ENCODE measurements around the gene DPEP1.
"Not testable (repeated sequence)": the region's sequence is repeated elsewhere in the genome, so short reads cannot be mapped to it uniquely, and the experiment has no call there.

DPEP1 gene

DNA sequence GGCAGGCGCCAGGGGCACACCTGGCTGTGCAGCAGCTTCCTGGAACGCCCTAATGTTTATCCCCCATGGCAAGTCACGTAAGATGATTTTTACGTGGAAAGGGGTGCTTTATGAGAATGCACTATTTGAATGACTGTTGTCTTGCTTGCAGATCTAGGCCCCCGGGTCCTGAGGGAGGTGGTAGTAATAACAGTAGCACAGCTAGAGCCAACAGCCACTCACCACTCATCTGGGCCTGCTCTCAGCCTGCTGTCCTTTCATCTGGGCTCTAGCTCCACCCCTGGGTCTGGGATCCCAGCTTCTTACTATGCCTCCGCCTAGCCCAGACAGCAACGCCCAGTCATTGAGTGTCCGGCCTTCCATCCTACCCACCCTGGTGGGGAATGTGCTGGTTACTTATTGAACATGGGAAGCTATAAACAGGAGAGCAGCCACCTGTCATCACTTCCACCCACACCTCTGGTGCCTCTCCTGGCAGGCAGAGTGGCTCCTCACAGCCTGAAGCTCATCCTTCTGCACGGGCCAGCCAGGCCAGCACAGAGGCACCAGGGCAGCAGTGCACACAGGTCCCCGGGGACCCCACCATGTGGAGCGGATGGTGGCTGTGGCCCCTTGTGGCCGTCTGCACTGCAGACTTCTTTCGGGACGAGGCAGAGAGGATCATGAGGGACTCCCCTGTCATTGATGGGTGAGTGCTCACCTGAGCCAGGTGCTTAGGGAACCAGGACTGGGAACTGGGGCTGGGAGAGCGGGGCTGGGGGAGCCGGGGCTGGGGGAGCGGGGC lies 16.6 kb downstream of the DPEP1 start:
- TF ChIP-seq, protein P1, sequence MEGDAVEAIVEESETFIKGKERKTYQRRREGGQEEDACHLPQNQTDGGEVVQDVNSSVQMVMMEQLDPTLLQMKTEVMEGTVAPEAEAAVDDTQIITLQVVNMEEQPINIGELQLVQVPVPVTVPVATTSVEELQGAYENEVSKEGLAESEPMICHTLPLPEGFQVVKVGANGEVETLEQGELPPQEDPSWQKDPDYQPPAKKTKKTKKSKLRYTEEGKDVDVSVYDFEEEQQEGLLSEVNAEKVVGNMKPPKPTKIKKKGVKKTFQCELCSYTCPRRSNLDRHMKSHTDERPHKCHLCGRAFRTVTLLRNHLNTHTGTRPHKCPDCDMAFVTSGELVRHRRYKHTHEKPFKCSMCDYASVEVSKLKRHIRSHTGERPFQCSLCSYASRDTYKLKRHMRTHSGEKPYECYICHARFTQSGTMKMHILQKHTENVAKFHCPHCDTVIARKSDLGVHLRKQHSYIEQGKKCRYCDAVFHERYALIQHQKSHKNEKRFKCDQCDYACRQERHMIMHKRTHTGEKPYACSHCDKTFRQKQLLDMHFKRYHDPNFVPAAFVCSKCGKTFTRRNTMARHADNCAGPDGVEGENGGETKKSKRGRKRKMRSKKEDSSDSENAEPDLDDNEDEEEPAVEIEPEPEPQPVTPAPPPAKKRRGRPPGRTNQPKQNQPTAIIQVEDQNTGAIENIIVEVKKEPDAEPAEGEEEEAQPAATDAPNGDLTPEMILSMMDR (IDR thresholded peaks at IDR 0.05; ENCODE audit: control insufficient read depth, extremely low read depth, insufficient read depth), result no peak
- DNase-seq (ENCODE audit: low read depth), result no peak
- no peak overlapping the region for H3K4me3 ChIP-seq (ENCODE audit: low read depth, low read length)

DNA sequence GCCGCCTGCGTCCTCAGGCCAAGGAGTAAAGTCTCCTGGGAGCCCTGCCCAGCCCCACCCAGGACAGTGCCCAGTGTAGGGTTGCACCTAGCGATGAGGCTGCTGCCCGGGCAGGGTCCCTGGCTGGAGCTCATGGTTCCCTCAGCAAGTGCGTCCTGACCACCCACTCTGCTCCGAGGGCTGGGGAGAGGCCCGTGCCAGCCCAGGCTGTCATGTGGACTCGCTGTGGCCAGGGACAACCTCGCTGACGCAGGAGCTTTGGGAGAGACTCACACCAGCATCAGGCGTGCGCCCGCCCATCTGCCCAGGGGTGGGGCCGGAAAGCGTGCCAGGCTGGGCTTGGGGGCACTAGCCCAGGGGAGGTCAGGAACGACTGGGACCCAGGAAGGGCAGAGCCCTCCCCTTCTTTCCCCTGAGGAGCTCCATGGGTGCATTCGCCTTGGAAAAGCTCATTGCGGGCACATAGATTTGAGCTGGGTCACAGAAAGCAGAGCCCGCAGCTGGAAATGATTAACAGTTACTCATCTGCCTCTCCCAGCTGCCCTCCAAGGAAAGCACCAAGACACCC lies 19.7 kb downstream of the DPEP1 start:
- H3K4me3 ChIP-seq (ENCODE audit: low read depth, low read length), result no peak overlapping the region
- DNase-seq (ENCODE audit: low read depth), result no peak
- TF ChIP-seq, protein P1 (IDR thresholded peaks at IDR 0.05; ENCODE audit: control insufficient read depth, extremely low read depth, insufficient read depth), result no peak

DNA sequence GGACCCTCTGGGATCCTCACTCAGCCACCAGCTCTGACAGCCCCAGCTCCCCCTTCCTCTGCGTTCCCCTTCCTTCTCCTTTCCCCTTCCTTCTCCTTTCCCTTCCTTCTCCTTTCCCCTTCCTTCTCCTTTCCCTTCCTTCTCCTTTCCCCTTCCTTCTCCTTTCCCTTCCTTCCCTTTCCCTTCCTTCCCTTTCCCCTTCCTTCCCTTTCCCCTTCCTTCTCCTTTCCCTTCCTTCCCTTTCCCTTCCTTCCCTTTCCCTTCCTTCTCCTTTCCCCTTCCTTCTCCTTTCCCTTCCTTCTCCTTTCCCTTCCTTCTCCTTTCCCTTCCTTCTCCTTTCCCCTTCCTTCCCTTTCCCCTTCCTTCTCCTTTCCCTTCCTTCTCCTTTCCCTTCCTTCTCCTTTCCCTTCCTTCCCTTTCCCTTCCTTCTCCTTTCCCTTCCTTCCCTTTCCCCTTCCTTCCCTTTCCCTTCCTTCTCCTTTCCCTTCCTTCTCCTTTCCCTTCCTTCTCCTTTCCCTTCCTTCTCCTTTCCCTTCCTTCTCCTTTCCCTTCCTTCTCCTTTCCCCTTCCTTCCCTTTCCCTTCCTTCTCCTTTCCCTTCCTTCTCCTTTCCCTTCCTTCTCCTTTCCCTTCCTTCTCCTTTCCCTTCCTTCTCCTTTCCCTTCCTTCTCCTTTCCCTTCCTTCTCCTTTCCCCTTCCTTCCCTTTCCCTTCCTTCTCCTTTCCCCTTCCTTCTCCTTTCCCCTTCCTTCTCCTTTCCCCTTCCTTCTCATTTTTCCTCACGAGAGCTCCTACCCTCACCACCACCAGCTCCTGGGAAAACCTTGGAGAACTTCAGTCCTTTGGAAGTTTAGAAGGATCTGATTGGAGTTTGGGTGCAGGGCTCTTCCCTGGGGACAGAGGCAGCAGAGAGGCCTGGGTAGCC lies 21.3 kb downstream of the DPEP1 start:
- not testable (repeated sequence) for H3K4me3 ChIP-seq (ENCODE audit: low read depth, low read length); DNase-seq (ENCODE audit: low read depth)

GRCh38 chr16:89636663-89637062 lies 23.2 kb downstream of the DPEP1 start:
- no peak for DNase-seq (ENCODE audit: low read depth)

GRCh38 chr16:89637379-89637778 lies 23.9 kb downstream of the DPEP1 start:
- no peak for DNase-seq (ENCODE audit: low read depth)
- TF ChIP-seq, protein P1 (IDR thresholded peaks at IDR 0.05; ENCODE audit: control insufficient read depth, extremely low read depth, insufficient read depth), result no peak
- H3K4me3 ChIP-seq (ENCODE audit: low read depth, low read length), result no peak overlapping the region

More at GRCh38 chr16:89636663-89637062, 23.2 kb downstream of the DPEP1 start:
- TF ChIP-seq, protein P1 (IDR thresholded peaks at IDR 0.05; ENCODE audit: control insufficient read depth, extremely low read depth, insufficient read depth), result no peak
- no peak overlapping the region for H3K4me3 ChIP-seq (ENCODE audit: low read depth, low read length)

GRCh38 chr16:89638455-89638854 lies 25.0 kb downstream of the DPEP1 start:
- no peak for DNase-seq (ENCODE audit: low read depth)
- H3K4me3 ChIP-seq (ENCODE audit: low read depth, low read length), result no peak overlapping the region
- TF ChIP-seq, protein P1 (IDR thresholded peaks at IDR 0.05; ENCODE audit: control insufficient read depth, extremely low read depth, insufficient read depth), result no peak

DNA sequence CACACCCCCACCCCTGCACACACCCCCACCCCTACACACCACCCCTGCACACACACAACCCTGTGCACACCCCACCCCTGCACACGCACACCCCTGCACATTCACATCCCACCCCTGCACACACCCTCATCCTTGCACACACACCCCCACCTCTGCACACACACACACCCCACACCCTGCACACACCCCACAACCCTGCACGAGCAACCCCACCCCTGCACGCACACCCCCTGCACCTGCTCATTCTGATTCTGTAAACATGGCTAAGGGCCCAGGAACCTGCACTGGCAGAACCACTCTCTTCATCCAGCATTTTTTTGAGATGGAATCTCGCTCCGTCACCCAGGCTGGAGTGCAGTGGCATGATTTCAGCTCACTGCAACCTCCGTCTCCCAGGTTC lies 25.9 kb downstream of the DPEP1 start:
- TF ChIP-seq, protein P1 (IDR thresholded peaks at IDR 0.05; ENCODE audit: control insufficient read depth, extremely low read depth, insufficient read depth), result no peak
- H3K4me3 ChIP-seq (ENCODE audit: low read depth, low read length), result no peak overlapping the region
- no peak for DNase-seq (ENCODE audit: low read depth)

Data from LNCaP clone FGC (cell line).